ENCODE results near the gene ARL13B.
"Not testable (repeated sequence)": the region's sequence is repeated elsewhere in the genome, so short reads cannot be mapped to it uniquely, and the experiment has no call there.

ARL13B gene

DNA sequence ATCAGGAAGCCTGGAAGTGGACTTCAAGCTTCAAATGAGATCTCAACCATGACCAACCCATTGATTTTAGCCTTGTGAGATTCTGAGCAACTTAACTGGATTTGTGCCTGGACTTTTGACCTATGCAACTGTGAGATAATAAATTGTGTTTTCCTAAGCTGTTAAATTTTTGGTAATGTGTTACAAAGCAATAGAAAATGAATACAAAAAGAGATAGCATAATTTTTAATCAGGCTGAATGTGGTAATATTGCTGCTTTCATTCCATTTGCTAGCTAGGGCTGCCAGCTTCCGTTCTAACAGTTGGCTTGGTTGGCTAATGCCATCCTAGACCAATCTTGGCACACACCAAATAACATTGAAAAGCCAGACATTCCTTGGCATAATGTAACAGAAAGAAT is 18.5 kb upstream of the ARL13B start:
- DNase-seq (ENCODE audit: low read depth, low spot score) = no peak
- POLR2A ChIA-PET = no interaction called here
- H3K4me3 ChIP-seq (ENCODE audit: low read depth, low read length) = no peak overlapping the region
- CTCF ChIA-PET = interaction anchor here (1.0 kb wide), 1 partner anchor 41 kb away, joined by 3 read pairs; no protein-coding TSS in a partner anchor
- TF ChIP-seq, protein P1, sequence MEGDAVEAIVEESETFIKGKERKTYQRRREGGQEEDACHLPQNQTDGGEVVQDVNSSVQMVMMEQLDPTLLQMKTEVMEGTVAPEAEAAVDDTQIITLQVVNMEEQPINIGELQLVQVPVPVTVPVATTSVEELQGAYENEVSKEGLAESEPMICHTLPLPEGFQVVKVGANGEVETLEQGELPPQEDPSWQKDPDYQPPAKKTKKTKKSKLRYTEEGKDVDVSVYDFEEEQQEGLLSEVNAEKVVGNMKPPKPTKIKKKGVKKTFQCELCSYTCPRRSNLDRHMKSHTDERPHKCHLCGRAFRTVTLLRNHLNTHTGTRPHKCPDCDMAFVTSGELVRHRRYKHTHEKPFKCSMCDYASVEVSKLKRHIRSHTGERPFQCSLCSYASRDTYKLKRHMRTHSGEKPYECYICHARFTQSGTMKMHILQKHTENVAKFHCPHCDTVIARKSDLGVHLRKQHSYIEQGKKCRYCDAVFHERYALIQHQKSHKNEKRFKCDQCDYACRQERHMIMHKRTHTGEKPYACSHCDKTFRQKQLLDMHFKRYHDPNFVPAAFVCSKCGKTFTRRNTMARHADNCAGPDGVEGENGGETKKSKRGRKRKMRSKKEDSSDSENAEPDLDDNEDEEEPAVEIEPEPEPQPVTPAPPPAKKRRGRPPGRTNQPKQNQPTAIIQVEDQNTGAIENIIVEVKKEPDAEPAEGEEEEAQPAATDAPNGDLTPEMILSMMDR (IDR thresholded peaks at IDR 0.05; ENCODE audit: insufficient read depth, low read length, missing control alignments) = no peak

DNA sequence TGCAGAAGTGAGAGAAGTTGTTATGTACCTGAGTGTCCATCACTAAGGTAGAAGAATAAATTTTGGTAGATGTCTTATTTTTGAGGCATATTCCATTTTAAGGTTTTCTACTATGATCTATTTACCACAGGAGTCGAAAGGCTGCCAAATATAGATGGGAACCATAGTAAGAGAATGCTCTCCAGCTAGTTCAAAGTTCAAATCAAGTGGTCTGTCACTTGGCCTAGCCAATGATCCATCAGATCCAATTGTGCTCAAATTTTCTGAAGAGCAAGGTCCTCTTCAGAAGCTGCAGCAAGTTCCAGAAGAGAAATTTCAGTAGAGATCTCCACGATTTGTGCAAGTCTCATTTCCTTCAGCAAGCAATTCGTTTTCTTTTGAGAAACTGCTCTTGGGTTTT is 17.2 kb upstream of the ARL13B start:
- POLR2A ChIA-PET = no interaction called here
- H3K4me3 ChIP-seq (ENCODE audit: low read depth, low read length) = no peak overlapping the region
- TF ChIP-seq, protein P1 (IDR thresholded peaks at IDR 0.05; ENCODE audit: insufficient read depth, low read length, missing control alignments) = no peak
- CTCF ChIA-PET = no interaction called here
- DNase-seq (ENCODE audit: low read depth, low spot score) = no peak

DNA sequence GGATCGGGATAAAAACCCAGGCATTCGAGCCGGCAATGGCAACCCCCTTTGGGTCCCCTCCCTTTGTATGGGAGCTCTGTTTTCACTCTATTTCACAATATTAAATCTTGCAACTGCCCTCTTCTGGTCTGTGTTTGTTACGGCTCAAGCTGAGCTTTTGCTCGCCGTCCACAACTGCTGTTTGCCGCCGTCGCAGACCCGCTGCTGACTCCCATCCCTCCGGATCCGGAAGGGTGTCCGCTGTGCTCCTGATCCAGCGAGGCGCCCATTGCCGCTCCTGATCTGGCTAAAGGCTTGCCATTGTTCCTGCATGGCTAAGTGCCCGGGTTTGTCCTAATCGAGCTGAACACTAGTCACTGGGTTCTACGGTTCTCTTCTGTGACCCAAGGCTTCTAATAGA is 14.8 kb upstream of the ARL13B start:
- CTCF ChIA-PET; H3K4me3 ChIP-seq (ENCODE audit: low read depth, low read length); DNase-seq (ENCODE audit: low read depth, low spot score); POLR2A ChIA-PET: not testable (repeated sequence)

DNA sequence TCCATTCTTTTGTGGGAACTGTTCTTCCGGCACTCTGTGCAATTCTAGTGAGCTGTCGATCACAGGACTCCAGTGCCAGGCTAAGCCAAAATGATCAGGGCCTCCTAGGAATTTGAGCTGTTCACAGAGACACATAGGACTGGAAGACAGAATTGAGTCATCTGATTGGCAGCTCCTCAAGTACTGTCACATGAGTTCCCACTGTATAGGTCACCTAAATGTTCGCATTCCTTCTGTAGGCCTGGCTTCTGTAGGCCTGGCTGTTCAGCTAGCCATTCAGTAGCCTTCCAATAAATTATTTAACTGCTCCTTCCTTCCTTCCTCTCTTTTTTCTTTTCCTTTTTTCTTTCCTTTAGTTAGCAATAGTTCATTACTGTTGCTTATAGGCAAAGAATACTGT is 10.5 kb upstream of the ARL13B start:
- H3K4me3 ChIP-seq (ENCODE audit: low read depth, low read length) = no peak overlapping the region
- TF ChIP-seq, protein P1 (IDR thresholded peaks at IDR 0.05; ENCODE audit: insufficient read depth, low read length, missing control alignments) = no peak
- CTCF ChIA-PET = no interaction called here
- no peak for DNase-seq (ENCODE audit: low read depth, low spot score)
- POLR2A ChIA-PET = no interaction called here

DNA sequence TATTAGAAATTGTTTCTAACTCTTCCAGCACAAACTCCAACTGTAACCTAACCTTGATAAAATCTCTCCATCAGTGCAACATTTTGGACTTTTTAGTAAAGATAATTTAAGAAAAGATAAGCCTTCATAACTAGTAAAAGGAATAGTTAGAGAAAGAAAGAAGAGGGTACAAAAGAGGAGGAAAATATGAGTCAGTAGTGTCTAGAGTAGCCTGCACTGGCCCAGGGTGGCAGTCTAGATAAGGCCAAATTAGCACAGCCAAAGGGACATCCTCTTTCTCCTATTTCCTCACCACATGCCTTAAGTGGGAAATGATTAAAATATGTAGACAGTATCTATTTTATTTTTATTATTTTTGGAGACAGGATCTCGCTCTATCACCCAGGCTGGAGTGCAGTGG is 10.0 kb upstream of the ARL13B start:
- DNase-seq (ENCODE audit: low read depth, low spot score) = no peak
- CTCF ChIA-PET = no interaction called here
- H3K4me3 ChIP-seq (ENCODE audit: low read depth, low read length) = no peak overlapping the region
- TF ChIP-seq, protein P1 (IDR thresholded peaks at IDR 0.05; ENCODE audit: insufficient read depth, low read length, missing control alignments) = no peak
- POLR2A ChIA-PET = no interaction called here

DNA sequence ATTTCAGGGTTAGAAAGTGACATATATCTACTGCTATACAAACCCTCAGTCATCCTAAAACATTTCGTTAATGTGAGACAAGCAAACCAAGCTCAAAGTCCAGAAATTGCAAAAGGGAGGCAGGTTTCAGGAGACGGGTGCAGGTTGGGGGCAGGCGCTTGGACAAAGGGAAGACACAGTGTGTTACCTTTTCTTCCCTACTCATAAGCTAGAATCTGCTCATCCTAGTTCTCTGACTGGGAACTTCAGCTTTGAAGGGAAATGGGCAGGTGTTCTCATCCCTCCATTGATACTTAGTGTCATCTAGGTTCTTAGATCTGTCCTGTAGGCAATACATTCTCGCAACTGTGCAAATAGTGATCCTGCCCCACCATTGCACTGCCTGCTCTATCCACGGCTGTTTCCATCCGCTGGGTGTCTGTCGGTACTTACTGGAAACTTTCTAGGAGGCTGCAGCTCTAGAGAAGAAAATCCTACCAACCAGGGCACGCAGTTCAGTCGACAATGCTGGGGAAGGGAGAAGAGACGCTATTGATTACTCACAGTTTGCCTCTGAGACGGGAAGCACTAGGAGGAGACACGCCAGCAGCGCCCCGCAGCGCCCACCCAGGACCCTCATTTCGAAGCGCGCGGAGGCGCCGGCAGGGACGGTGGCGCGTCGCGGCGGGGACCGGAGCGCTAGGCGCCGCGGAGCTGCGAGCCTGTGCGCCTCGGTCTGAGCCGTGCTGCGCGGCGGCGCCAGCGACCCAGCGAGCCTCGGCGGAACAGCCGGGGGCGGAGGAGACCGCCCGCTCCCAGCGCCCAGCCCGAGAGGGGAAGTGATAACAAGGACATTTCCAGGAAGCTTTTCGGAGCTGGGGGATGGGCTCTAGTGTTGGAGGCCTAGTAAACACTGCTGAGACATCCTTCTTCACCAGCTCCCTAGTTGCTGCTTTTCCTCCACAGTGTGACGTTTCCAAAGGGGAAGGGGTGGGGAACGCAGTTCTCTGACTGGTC is 6.5 kb upstream of the ARL13B start, which contains the start of gene PROS1:
Gene PROS1 (minus strand): TSS at position 766 of the 996 bp plus-strand sequence. CDS start 147 bp downstream, at position 619.
- ChIA-PET CTCF (interaction anchor here (2.6 kb wide), 1 partner anchor 96 kb away, joined by 8 read pairs; no protein-coding TSS in a partner anchor), POLR2A (interaction anchor here (0.6 to 1.4 kb wide), 2 partner anchors 89 to 141 kb away, joined by 3 to 4 read pairs; partner anchors contain the start of genes DHFR2 and NSUN3)
- H3K4me3 ChIP-seq (ENCODE audit: low read depth, low read length) = peak within 1 kb of the TSS; percentile 67
- no peak for DNase-seq (ENCODE audit: low read depth, low spot score)
- TF ChIP-seq, protein P1 (IDR thresholded peaks at IDR 0.05; ENCODE audit: insufficient read depth, low read length, missing control alignments) = no peak

Data from AG04449 (cell line).